ENCODE measurements around the gene MAB21L3. TPM values are rescaled to one million over a fixed set of nuclear protein-coding genes. Genes with fewer than 3 reads are reported as not detected.

MAB21L3 gene
- 4.5 and 6.7 TPM in 2 replicates for total RNA-seq

DNA sequence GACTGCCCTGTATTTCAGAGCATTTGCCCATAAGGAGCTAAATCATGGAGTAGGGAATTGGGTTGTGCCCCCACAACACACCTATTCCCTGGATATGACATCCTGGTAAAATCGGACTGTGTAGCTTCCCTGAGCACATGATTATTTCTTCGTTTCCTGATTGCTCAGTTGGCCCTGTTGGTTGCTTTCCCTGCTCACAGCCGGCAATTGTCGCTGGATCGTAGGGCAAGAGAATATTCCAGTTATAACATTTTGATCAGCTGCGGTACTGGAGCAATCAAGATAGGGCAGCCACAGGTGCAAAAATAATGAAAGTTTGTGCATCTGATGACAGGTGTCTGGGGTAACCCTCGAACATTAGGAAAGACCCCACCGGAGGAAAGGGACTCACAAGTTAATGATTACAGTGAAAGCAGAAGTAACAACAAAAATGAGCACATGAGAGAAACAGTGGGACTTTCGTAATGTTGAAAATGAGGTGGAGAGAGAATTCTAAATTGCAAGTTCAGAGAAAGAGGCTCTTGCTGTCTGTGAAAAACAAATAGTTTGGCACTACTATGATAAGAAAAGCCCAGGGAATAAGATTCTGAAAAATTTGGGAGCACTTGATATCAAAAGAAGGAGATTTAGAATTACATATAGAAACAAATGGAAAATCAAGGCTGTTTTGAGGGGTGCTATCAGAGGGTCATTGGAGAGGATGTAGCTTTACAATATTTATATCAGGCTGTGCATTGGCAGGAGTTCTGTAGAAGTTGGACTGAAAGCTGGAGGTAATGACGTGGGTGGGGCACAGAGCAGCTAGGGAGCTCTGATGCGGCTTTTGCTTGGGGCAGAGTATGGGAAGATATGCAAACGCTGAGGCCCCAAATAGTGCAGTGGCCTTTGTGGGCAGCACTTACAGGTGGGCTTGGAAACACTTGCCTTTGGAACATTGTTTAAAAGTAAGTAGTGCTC lies at the start of gene MAB21L3:
Gene MAB21L3 (plus strand): TSS at position 833 of the 957 bp plus-strand sequence. CDS start 1,217 bp downstream, outside the sequence.

Other genes starting within 250 kb of the MAB21L3 start
- 3.3 and 5.1 TPM in 2 replicates for gene SLC22A15, start 134.9 kb upstream of the MAB21L3 start, total RNA-seq